ENCODE results near the gene PA2G4.
"Not testable (repeated sequence)": the region's sequence is repeated elsewhere in the genome, so short reads cannot be mapped to it uniquely, and the experiment has no call there.

PA2G4 gene

DNA sequence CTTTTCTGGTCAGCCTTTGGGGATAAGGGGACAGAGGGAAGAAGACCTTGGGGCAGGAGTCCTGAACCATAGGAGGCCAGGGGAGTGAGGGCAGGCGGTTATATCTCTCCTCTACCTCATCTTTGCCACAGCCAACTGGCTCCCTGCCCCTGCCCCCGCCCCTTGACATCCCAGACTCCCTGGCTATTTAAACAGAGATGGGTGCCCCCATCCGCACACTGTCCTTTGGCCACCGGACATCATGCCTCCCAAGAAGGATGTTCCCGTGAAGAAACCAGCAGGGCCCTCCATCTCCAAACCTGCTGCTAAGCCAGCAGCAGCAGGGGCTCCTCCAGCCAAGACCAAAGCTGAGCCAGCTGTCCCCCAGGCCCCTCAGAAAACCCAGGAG is 49.3 kb downstream of the PA2G4 start:
- DNase-seq (ENCODE audit: low read depth), result no peak

DNA sequence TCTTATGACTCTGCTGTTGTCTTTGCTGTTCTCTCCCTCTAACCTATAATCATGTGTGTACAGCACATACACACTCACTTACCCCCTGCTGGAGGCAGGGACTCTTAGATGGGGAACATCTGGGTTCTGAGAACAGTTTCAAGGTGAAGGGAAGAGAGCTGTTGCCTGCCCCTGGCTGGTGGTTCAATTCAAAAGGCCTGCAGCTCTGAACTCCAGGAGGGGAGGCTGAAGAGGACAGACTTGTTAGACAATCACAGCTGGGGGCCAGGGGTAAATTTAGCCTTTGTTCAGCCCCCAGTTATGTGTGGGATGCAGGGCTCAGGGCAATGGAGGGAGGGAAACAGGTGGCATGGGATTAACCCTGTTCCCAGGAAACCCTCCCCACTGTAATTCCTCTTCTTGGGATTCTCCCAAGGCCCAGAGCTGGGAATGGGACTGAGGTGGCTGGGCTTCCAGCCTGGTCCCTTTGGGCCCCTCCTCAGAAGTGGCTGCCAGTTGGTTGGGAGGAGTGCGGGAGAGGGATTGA is 50.0 kb downstream of the PA2G4 start:
- DNase-seq (ENCODE audit: low read depth), result no peak

DNA sequence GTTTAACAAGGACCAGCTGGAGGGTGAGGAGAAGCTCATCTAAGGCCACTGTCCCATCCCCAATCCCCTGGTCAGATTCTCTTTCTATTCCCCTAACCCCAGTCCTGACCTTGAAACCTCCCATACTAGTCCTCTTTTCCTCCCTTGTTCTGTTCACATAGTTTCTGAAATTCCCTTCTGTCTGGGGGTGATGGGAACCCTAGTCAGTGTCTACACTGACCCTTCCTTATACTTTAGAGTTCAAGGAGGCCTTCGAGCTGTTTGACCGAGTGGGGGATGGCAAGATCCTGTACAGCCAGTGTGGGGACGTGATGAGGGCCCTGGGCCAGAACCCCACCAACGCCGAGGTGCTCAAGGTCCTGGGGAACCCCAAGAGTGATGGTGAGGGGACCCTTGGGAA is 50.5 kb downstream of the PA2G4 start:
- DNase-seq (ENCODE audit: low read depth), result no peak

DNA sequence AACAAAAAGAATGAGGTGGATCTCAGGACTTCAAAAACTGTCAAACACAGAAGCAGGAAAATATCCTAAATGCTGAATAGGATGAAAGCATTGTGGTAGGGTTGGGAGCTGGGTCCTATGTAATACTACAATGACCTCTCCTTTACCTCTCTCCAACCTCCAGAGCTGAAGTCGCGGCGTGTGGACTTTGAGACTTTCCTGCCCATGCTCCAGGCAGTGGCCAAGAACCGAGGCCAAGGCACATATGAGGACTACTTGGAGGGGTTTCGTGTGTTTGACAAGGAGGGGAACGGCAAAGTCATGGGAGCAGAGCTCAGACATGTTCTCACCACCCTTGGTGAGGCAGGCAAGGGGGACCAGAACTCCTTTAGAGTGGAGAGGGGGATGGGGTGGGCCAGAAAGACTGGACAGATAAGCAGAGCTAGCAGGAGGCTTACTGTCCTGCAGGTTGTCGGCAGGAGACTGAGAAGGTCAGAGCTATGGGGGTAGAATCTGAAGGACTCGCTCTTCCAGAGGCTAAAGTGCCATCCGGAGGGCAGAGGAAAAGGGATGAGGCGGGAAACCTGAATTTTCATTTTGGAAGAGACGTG is 51.0 kb downstream of the PA2G4 start:
- DNase-seq (ENCODE audit: low read depth), result no peak

DNA sequence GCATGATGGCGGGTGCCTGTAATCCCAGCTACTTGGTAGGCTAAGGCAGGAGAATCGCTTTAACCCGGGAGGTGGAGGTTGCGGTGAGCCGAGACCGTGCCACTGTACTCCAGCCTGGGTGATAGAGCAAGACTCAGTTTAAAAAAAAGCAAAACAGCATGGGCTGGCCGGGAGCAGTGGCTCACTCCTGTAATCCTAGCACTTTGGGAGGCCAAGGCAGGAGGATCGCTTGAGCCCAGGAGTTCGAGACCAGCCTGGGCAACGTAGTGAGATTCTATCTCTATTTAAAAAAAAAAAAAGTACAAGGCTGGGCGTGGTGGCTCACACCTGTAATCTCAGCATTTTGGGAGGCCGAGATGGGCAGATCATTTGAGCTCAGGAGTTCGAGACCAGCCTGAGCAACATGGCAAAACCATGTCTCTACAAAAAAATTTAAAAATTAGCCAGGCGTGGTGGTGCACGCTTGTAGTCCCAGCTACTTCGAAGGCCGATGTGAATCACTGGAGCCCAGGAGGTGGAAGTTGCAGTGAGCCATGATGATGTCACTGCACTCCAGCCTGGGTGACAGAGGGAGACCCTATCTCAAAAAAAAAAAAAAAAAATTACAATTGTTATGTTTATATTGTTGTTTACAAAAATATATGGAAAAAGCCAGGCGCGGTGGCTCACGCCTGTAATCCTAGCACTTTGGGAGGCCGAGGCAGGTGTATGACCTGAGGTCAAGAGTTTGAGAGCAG is 52.3 kb downstream of the PA2G4 start:
- not testable (repeated sequence) for DNase-seq (ENCODE audit: low read depth)

DNA sequence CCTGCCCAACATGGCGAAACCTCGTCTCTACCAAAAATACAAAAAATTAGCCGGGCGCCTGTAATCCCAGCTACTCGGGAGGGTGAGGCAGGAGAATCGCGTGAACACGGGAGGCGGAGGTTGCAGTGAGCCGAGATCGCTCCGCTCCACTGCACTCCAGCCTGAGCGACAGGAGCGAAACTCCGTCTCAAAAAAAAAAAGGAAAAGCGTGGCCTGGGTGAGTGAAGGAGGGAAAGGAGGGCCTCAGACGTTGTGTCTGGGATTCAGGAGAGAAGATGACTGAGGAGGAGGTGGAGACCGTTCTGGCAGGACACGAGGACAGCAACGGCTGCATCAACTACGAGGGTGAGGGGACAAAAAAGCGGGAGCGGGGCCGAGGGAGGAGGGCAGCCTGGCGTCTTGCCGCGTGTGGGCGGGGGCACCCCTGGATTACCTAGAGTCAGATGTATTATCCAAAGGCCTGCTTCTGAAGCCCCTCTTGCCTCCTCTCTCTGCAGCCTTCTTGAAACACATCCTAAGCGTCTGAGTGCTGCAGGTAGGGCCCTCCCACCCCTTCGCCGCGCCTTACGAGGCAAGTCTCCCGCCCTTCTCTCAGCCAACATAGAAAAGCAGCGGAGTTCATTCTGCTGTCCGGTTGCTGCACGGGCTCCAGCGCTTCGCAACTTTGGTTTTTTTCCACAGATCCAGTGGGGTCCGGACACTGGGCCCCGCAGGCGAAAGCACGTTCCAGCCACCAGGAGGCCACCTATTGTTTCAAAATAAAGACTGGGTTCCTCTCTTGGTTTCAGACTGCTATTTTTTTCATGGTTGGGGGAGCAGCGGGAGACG is 53.1 kb downstream of the PA2G4 start:
- no peak for DNase-seq (ENCODE audit: low read depth)

DNA sequence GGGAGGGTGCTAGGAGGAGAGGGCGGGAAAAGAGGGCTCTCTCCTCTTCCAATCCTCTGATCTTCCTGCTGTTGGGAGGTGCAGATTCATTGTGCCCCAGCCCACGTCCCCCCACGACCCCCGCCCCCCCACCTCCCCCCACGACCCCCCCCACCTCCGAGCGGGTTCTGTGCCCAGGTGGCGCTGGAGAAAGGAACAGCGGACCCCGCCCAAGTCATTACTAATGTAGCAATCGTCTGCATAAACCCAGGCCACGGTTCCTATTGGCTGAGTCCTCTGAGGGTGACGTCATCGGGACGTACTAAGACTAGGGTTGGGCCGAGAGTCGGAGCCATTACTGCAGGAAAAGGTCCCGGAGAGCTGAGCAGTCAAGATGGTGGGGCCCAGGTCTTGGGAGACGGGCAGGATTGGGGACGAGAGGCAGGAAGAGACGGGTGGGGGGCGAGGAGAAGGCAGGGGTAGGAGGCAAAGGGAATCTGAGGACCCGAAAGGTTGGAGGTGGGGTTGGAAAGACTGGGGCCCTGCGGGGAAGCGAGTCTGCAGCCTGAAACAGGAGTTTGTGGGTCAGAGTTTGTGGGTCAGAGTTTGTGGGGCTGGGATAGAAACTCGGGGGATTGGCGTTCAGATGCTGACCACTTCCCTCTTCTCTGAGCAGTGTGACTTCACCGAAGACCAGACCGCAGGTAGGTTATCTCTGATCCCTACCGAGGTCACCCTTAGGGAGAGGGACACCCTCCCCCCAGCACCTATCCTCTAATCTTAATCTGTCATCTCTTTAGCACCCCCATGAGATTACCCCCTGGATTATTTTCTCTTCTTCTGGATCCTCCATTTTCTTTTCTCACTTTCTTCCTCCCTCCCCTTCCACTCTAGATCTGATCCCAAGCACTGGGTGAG is 53.9 kb downstream of the PA2G4 start, which contains the start of gene MYL6:
MYL6 (plus strand) TSS at position 331 of the 897 bp plus-strand sequence; CDS start at position 374, 43 bp downstream.
- DNase-seq (ENCODE audit: low read depth), result peak; percentile 82

DNA sequence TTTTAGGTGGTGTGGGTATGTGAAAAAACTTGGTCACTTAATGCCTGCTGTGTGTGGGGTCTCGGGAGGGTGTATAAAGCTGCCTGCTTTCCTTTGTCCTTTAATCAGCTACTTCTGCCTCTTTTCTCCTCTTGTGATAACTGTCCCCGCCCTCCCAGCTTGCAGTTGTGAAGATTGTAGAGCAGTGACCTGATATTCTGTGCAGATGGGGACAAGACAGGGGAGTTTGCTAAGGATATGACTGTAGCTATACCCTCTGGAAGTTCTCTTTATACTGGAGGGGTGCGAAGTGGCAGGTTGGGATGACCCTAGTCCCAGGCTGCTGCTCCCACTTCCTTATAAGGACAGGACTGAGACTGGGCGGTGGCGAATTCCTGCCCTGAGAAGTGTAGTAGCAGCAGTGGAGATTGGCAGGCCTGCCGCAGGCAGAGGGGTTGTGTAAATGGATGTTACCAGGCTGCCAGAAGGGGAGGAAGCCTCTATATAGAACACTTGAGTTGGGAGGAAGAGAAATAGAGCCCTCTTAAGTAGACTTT is 54.6 kb downstream of the PA2G4 start:
- no peak for DNase-seq (ENCODE audit: low read depth)

DNA sequence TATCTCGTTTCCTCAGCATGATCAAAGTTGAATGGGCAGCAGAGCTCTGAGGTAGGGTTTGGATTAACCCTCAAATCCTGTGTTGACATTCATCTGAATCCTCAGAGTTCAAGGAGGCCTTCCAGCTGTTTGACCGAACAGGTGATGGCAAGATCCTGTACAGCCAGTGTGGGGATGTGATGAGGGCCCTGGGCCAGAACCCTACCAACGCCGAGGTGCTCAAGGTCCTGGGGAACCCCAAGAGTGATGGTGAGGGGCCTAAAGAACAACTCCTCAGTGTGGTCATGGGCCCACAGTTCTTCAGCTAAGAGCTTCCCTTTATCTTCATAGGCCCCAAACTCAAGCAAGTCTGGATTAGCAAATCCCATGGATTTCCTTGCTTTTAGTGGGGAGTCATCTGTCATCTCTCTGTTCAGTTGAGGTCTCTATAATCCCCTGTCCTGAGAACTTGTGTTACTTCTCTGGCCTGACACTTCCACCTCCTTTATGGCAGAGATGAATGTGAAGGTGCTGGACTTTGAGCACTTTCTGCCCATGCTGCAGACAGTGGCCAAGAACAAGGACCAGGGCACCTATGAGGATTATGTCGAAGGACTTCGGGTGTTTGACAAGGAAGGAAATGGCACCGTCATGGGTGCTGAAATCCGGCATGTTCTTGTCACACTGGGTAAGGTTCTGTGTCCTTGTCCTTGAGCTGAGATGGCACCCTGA is 55.3 kb downstream of the PA2G4 start:
- DNase-seq (ENCODE audit: low read depth), result no peak

DNA sequence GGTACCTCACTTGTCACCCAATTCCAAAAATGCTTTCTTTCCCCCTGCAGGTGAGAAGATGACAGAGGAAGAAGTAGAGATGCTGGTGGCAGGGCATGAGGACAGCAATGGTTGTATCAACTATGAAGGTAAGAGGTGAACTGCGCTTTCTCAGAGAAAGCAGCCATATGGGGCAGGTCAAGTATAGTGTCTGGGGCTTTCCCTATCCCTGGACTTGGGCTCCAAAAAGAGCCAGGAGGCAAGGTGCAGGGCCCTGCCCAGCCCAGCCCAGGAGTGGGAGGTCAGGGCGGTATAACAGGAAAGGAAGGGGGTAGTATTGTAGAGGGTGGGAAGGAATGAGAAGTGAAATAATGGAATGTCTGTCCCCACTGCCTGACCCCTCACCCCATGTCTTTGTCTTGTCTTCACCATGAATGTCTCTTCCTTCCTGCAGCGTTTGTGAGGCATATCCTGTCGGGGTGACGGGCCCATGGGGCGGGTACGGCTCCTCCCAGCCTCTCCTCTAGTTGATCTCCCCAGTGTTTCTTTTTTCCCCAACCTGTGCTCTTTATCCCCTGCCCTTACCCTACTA is 55.9 kb downstream of the PA2G4 start:
- peak; percentile 36 for DNase-seq (ENCODE audit: low read depth)

DNA sequence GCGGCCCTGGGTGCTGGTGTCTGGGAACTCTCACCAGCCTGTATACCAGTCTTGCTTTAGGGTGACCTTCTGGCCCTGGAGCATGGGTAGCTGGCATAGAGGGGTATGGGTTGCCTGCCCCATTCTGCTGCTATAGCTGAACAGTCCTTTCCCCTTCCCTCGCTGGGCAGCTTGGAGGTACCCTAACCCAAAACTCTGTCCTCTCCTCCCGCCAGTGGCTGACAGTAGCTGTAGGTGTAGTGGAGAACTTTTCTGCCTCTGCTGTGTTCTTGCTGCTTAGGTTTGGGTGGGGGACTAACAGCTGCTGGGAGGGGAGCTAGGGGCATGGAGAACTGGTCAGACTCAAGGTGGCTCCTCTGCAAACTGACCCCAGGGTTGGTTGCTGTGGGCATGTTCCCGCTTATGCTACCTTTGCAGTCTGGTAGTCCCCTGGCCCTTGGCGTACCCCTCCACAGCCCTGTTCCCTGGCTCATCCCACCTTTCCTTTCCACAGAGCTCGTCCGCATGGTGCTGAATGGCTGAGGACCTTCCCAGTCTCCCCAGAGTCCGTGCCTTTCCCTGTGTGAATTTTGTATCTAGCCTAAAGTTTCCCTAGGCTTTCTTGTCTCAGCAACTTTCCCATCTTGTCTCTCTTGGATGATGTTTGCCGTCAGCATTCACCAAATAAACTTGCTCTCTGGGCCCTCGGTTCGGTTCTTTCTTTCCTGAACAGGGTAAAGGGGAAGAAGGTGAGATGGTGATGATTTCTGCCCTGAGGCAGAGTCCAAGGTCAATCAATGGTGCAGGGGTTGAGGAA is 56.7 kb downstream of the PA2G4 start:
- DNase-seq (ENCODE audit: low read depth), result no peak

DNA sequence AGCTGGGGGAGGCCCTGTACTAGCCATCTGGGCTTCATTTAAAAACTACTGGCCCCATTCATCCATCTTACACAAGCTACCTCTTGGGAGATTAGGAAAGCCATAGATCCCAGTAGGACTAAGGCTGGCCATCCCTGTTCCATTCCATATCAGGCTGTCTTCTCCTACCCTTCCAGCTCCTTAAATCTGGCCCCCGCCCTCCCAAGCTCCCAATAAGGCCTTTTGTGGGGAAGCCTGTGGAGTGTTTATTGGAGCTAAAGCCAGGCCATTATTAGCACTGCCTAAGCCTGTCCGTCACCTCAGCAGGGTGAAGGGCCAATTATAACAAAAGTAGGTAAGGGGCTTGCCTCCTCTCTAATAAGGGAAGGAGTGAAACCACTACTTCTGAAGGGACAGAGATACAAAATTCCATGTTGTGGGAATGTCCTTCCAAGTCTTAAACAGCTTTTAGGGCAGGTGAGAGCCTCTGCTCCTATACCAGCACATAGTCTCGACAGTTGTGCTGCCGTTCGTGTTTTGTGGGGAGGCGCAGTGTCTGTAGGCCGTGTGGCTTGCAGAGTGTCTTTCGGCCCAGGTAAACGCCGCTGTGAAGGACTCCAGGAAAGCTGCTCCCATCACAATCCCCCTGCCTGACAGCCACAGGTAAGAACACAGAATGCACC is 57.5 kb downstream of the PA2G4 start:
- no peak for DNase-seq (ENCODE audit: low read depth)

DNA sequence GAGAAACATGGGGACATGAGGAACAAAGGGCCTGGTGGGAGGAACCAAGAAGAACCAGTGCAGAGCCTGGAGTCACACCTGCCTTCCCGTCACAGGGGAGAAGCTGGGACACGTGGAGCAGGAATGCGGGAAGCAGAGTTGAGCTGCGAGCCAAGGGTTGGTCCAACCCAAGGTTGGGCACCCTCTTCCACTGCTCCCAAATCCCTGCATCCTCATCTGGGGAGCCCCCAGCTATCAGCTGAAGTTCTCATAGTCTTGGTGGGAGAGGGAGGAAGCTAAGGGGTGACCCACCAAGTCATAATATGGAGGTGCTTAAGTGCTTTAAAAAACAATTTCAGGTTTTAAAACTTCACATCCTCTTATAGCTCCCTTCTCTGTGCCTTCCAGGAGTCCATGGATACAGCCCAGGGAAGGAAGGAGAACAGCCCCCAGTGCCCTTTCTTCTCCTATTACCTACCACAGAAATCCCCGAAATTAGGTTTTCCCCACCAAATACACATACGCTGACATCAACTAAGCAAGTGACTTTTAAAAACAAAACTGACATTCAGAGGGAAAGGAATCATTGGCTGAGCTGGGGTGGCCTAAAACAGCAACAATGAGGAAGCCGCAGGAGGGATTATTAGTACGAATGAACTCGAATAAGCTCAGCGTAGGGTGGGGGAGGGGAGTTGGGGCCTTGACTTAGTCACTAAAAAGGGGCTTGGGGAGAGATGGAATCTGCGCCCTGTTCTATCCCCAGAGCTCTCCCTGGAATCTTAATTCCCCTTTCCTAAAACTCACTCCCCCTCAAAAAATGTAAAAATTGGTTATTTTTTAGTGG is 58.3 kb downstream of the PA2G4 start:
- no peak for DNase-seq (ENCODE audit: low read depth)
